Erythroblast (primary cell): ENCODE measurements around the gene ACTL8.

ENCODE experiments used
- GATA1 ChIP-seq: IDR thresholded peaks from 2 replicates; pipeline ENCODE4 v1.6.1; 2011; ENCODE audit warnings: low read depth, mild to moderate bottlenecking, control low read depth, low read length, moderate library complexity
- POLR2A ChIP-seq: IDR thresholded peaks from 2 replicates; pipeline ENCODE4 v1.6.1; 2011; ENCODE audit warnings: mild to moderate bottlenecking, low read length

- no peak for TF ChIP-seq POLR2A
- TF ChIP-seq GATA1: no peak
Measured at GRCh38 chr1:17860812-17861211, 105.7 kb downstream of the ACTL8 start.
